Measurements from ENCODE around the gene PARD3B. TPM values are rescaled to one million over a fixed set of nuclear protein-coding genes. Genes with fewer than 3 reads are reported as not detected.

Gene PARD3B, protein sequence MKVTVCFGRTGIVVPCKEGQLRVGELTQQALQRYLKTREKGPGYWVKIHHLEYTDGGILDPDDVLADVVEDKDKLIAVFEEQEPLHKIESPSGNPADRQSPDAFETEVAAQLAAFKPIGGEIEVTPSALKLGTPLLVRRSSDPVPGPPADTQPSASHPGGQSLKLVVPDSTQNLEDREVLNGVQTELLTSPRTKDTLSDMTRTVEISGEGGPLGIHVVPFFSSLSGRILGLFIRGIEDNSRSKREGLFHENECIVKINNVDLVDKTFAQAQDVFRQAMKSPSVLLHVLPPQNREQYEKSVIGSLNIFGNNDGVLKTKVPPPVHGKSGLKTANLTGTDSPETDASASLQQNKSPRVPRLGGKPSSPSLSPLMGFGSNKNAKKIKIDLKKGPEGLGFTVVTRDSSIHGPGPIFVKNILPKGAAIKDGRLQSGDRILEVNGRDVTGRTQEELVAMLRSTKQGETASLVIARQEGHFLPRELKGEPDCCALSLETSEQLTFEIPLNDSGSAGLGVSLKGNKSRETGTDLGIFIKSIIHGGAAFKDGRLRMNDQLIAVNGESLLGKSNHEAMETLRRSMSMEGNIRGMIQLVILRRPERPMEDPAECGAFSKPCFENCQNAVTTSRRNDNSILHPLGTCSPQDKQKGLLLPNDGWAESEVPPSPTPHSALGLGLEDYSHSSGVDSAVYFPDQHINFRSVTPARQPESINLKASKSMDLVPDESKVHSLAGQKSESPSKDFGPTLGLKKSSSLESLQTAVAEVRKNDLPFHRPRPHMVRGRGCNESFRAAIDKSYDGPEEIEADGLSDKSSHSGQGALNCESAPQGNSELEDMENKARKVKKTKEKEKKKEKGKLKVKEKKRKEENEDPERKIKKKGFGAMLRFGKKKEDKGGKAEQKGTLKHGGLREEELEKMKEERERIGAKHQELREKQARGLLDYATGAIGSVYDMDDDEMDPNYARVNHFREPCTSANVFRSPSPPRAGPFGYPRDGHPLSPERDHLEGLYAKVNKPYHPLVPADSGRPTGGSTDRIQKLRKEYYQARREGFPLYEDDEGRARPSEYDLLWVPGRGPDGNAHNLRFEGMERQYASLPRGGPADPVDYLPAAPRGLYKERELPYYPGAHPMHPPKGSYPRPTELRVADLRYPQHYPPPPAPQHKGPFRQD (N-terminal part only)
- total RNA-seq = 9.5 TPM
- long read RNA-seq, partial matches to known transcripts = 6 of 11 reads
- long read RNA-seq, other reads (novel, unspliced or antisense) = 5 of 11 reads

DNA sequence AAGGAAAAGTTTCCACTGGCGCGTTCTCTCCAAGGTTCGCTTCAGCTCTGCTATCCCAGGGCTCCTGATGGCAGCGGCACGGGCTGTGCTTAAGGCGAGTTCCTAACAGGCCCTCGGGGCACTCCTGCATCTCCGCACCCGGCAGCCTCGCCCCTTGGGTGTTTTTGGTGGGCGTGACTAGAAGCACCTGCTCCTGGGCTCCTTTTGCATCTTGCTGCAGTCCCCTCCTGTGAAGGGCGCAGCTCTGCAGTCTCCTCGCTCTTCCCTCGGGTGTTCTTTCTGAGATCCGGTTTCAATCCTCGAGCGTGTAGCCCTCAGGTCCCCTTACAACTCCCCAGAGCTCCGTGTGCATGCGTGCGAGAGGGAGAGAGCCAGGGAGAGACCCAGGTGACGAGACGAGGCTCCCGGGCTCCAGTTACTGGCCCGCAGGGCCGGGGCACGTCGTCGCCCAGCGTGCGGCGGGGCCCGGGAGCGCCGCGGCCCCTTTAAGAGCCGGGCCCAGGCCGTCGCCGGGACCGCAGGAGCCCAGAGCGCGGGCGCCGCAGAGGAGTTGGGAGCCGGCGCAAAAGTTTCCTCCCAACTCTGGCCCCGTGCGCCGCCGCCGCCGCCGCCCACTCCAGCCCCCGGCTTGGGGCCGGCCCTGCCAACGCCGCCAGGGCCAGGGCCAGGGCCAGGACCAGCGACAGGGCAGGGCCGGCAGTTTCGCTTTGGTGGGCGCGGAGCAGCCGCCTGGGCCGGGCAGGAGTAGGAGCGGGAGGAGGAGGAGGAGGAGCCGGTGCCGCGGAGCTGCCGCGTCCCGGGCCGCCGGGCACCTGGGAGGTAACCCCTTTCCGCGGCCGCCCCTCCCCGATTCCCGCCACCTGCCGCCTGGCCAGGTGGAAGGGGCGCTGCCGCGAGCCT is at the start of gene PARD3B:
TSS of gene PARD3B (plus strand) at position 515 of the 900 bp plus-strand sequence. CDS start 525 bp downstream, outside the sequence.
- intact Hi-C loops (cut with DNase I) = loop anchor here (10.0 kb wide), 1 partner anchor 220 kb away; no protein-coding TSS in a partner anchor
- peak; percentile 81 for DNase-seq (ENCODE audit: low spot score)

DNA sequence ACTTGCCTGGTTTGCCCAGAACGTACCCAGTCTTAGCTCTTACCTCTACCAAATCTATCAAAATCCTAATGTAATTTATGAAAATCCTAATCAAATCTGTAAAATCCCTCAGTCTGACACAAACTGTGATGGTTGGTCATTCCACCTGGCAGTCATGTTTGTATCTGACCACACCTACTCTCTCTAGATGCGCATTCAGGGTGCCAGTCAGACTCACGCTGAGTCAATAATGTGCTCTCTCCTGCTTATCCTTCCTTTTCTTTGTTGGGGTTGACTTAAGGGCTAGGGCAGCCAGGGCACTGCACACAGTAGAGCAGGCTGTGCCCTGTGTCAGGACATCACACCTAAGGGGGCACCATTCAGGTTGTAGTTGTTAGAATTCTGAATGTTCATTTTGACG is 48.5 kb upstream of the PARD3B start:
- intact Hi-C loops (cut with DNase I) = no loop called here
- DNase-seq (ENCODE audit: low spot score) = no peak

DNA sequence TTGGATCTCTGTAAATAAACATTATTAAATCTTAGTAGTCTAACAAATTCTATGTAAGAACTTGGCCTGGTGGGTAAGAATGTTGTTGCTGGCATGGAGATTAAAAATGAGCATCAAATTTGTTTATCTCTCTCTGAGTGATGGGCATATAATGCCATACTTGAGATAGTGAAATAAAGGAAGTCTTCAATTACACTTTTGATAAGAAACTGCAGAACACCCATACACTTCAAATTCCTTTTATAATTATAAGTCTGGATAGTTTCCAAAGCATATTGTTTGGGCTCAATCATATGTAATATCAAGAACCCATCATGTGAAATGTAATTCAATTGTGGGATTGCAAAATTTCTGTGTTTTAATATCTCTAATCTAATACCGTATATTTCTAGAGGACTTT is 47.4 kb upstream of the PARD3B start:
- intact Hi-C loops (cut with DNase I) = no loop called here
- DNase-seq (ENCODE audit: low spot score) = no peak

DNA sequence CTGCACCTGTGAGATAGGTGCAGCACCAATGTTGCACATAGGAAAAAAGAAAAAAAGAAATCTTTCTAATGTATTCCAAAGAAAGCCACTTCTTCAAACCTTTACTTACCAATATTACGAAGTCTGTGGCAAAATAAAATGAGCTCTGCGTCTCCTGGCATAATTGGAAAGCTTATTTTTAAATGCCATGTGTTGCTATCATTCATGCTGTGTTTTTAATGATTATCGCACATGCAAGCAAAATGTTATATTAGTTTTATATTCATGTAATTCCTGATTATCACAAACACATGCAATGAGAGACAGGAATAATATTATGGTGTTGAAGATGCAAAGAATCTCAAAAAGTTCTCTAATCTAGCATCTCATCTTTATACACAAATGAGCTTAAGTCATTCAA is 47.0 kb upstream of the PARD3B start:
- intact Hi-C loops (cut with DNase I) = no loop called here
- no peak for DNase-seq (ENCODE audit: low spot score)

DNA sequence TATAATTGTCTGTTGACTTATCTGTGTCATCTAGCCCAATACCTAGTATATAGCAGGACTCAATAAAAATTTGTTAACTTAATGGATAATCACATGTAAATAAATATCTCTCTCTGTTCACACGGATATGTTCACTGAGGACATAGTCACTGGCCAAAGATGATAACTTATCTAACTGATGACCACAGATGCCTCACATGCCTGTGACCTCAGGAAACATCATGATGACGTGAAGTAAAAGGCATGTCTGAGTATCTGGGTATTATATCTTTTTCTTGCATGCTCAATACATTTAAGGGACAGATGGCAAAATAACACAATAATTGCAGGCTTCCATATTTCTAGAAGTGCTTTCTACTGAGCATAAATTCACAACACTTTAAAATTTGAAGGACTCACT is 41.4 kb upstream of the PARD3B start:
- intact Hi-C loops (cut with DNase I) = no loop called here

DNA sequence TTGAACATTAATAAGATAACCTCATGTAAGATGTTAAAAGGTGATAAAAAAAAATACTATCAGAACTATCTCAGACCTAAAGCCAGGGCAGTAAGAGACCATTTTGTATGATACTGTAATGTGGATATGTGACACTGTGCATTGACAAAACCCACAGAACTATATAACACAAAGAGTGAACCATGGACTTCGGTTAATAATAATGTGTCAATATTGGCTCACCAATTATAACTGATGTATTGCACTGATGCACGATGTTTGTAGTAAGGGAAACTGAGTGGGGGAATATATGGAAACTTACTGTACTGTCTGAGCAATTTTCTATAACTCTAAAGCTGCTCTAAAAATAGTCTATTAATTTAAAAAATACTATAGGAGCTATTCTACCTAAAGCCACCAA is 40.7 kb upstream of the PARD3B start:
- intact Hi-C loops (cut with DNase I) = no loop called here
- DNase-seq (ENCODE audit: low spot score) = no peak

More for the DNA sequence above, 41.4 kb upstream of the PARD3B start:
- DNase-seq (ENCODE audit: low spot score) = no peak

DNA sequence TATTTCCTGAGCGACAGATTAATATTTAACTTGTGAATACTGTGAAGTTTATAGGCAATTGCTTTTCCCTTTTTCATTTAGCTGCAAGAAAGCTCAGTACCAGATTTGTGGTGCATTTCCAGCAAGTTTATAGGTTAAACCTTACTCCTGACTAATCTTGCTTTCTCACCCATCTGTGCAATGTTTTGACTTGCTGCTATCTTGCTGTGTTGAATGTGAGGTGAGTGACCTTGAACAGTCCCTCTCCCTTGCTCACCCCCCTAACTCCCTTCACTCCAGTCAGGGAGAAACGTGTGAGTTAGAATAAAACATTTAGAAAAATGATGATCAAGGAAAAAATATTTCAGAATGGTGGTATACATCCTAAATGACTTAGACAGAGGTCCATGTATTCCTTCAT is 39.8 kb upstream of the PARD3B start:
- intact Hi-C loops (cut with DNase I) = no loop called here
- no peak for DNase-seq (ENCODE audit: low spot score)

DNA sequence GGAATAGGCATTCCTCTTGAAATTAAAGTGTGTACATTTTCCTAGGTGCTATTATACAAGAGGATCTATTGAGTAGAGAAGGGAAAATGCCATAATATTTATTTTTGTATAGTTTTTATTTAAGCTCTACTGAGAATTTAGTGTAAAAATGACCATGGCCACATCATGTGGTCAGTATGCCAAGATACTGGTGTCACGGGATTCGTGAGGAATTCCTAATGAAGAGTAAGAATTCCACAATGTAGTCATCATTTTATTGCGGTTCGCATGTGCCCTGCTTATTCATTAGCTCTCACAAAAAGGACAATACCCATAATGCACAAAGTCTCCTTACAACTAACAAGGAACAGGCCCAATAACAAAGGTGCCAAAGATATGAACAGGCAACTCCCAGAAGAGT is 39.3 kb upstream of the PARD3B start:
- no peak for DNase-seq (ENCODE audit: low spot score)
- intact Hi-C loops (cut with DNase I) = no loop called here

DNA sequence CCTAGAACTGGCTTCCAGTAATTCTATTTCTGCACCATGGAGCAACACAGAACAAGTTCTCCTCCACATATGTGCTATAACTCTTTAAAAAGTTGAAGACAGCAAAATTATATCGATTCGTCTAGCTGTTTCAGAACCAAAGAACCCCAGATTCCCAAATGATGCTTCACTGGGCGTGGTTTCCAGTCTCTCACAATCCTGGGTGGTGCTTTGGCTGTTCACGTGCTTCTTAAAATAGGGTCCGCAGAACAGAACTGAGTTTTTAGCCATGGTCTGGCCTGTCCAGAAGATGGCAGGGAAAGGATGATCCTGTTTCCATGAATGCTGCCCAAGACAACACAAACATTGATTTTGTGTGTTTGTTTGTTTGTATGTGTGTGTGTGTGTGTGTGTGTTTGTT is 37.6 kb upstream of the PARD3B start:
- DNase-seq (ENCODE audit: low spot score) = no peak
- intact Hi-C loops (cut with DNase I) = no loop called here

DNA sequence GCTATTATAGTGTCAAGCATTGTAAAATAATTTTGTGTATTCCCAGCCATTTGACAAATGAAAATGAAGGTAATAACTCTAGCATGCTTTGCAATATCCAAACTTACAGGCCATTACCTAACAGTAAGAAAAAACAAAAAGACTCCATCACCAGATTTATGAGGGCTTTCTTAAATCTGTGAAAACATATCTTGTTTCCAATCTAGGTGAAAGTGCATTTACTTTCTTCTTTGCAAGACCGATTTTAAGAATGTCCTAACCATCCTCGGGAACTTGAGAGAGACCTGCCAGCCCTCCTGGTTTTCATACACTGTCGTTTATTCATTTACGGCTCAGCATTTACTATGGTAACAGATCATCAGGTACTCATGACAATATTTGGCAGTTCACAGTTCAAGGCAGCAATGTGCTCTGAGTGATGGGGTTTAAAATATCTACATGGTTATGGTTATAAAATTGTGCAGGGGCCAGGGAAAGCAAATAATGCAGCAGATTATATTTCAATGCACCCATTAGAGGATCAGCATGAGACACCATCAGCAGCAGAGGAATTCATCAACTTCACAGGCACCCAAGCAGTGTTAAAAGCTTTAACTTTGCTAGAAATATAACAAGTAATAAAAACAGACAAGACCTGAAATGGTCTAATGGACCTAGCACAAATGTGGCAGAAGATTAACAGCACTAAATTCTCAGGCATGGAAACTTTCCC is 34.4 kb upstream of the PARD3B start:
- intact Hi-C loops (cut with DNase I) = no loop called here
- no peak for DNase-seq (ENCODE audit: low spot score)

DNA sequence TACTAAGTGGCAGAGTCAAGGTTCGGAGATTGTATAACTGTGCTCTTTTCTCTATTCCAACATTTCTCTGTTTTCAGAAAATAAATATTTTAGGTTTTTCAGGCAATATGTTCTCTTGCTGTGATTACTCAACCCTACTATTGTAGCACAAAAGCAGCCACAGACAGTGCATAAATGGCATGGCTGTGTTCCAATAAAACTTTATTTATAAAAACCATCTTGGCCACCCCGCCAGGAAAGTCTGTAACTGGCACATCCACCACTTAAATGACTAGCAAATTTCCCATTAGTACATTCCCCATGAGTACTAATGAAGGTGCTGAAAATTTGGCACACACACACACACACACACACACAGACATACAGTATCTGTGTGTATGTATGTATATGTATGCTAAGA is 30.8 kb upstream of the PARD3B start:
- intact Hi-C loops (cut with DNase I) = no loop called here

DNA sequence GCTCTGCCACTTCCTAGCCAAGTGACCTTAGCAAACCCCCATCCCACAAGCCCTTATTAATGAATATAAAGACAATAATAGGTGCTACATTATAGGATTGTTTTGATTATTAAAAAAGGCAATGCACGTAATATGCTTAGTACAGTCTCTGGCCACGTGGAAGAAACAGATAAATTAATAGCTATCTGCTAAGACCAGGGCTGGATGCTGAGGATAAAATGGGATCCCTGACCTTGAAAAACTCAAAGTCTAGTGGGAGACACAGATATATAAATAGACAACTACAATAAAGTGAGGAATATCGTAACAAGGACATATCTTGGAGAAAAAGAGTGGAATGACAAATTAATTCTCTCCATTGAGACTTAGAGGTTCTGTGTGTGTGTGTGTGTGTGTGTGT is 29.9 kb upstream of the PARD3B start:
- intact Hi-C loops (cut with DNase I) = no loop called here
- no peak for DNase-seq (ENCODE audit: low spot score)

More for the DNA sequence above, 30.8 kb upstream of the PARD3B start:
- DNase-seq (ENCODE audit: low spot score) = no peak

DNA sequence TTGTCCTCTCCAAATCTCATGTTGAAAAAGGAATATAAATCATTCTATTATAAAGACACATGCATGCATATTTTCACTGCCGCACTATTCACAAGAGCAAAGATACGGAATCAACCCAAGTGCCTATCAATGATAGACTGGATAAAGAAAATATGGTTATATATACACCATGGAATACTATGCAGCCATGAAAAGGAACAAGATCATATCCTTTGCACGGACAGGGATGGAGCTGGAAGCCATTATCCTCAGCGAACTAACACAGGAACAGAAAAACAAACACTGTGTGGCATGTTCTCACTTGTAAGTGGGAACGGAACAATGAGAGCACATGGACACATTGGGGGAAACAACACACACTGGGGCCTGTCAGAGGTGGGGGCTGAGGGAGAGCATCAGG is 28.1 kb upstream of the PARD3B start:
- intact Hi-C loops (cut with DNase I) = no loop called here
- DNase-seq (ENCODE audit: low spot score) = no peak

DNA sequence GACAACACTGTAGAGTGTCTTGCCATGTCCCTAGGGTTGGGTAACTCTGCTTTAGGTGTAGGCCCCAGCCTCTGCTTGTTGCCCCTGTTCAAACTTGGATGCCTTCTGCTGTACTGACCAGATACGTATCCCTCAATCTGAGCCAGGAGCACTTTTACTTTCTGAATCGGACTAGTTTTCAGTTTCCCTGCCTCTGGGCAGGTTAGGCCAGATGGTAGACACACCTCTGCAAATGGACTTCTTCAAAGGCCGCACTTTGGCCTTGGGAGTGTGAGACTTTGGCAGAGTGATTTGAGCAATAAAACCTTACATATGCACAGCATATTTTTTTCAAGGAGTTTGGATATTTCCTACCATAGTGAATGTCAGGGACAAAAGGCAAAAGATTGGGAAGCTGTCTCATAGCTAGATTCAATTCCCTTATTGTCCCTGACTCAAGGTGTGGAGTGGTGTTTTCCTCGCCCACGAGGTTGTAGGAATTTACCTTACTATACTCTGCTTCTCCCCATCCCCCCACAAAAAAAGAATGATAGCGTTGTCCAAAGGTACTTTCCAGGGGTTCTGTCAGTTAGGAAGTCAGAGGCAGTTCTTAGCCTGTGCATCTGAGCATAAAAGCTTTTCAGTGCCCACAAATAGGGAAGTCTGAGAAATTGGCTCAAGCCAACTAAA is 15.3 kb upstream of the PARD3B start:
- intact Hi-C loops (cut with DNase I) = no loop called here
- DNase-seq (ENCODE audit: low spot score) = no peak

DNA sequence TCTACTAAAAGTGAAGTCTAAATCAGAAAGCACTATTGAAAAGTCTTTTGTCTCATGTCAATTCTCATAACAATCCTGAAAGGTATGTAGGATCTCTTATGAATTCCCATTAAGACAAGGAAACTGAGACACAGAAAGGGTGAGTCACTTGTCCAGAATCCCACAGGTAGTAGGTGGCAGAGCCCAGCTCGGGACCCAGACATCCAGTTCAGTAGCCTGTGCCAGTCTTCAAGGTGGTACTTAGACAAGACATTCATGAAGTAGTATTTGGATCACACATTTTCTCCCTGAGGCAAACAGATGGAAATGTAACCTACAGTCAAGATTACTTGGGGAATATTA is 14.8 kb upstream of the PARD3B start:
- intact Hi-C loops (cut with DNase I) = no loop called here
- no peak for DNase-seq (ENCODE audit: low spot score)

DNA sequence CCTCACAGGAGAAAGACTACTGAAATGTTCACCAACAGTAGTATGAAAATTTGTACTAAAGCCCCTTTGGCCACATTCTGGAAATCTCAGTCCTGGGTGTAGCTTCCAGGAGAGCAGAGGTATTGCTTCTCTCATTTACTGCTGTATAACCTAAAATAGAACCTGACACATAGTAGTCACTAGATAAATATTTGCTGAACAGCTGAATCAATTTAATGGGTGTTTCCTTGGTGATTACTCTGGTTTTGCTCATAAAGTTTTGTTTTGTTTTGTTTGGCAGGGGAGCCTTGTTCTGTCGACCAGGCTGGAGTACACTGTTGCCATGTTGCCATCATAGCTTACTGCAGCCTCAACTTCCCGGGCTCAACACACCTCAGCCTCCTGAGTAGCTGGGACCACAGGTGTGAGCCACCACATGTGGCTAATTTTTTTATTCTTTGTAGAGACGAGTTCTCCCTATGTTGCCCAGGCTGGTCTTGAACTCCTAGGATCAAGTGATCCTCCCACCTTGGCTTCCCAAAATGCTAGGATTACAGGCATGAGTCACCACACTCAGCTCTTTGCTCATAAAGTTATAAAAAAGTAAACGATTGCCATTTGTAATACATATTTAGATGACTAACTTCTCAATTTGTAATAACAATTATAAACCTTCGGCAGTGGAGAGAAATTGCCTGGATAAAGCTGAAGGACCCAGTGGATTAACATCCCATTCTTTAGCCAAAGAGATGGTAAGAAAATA is 11.5 kb upstream of the PARD3B start:
- intact Hi-C loops (cut with DNase I) = no loop called here
- no peak for DNase-seq (ENCODE audit: low spot score)

DNA sequence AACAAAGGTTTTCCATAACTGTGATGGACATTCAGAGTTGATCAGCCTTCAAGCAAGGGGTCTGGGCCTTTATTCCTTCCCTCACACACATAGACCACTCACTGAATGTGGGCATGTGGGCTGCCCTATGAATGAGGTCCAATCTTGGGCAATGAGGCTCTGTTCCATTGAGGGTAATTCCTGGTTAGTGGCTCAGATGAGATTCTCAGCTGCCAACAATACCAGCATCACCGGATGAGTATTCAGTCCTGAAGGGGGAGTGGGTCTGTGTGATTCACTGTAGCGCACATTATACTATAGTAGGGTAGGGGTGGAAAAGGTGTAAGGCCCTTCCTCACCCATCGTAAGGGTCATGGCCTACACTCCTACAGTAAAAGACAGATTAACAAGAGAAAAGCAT is 9.9 kb upstream of the PARD3B start:
- DNase-seq (ENCODE audit: low spot score) = no peak
- intact Hi-C loops (cut with DNase I) = no loop called here
